Fibroblast of mammary gland (primary cell): ENCODE results near the gene PDSS2.

Source experiments
- DNase-seq: peaks from one replicate; pipeline ENCODE4 v3.0.0-alpha.2; 2010; ENCODE audit warnings: low read depth
- H3K4me3 ChIP-seq: 2 replicates; pipeline ENCODE4 v1.5.1; 2011; ENCODE audit warnings: low read depth, mild to moderate bottlenecking, low read length, moderate library complexity; ENCODE audit not compliant: control insufficient read depth
- CTCF ChIP-seq: conservative IDR thresholded peaks from 2 replicates; pipeline ENCODE4 v1.5.1; 2011; ENCODE audit warnings: low read depth, low read length, inconsistent platforms; ENCODE audit not compliant: control insufficient read depth, insufficient read depth

The PDSS2 gene

GRCh38 chr6:107342144-107342543, 117.2 kb downstream of the PDSS2 start:
- no peak overlapping the region for H3K4me3 ChIP-seq
- DNase-seq: no peak
- TF ChIP-seq CTCF: no peak

GRCh38 chr6:107340881-107341280, 118.5 kb downstream of the PDSS2 start:
- TF ChIP-seq CTCF: no peak
- H3K4me3 ChIP-seq: no peak overlapping the region
- no peak for DNase-seq

DNA sequence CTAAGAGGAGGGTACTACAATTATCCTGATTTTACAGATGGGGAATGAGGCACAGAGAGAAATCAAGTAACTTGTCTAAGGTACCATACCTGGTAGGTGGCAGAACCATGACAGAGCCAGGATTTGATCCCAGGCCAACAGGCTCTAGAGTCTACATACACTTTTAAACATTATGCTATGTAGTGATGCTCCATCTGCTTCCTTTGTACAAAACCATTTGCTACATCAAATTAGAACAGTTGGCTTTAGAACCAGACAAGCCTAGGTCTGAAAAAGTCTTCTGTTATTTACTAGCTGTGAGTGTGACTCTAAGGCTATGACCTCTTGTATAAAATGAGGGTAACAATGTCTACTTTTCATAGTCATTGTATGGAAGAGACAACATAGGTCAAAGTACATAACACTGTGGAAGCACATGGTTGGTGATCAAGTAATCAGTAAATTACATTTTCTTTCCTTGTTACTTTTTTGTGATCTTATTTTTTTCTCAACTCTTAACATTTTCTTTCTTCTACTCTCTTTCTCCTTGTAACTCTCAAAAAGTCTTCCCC, 122.1 kb downstream of the PDSS2 start:
- no peak overlapping the region for H3K4me3 ChIP-seq
- TF ChIP-seq CTCF: no peak
- DNase-seq: no peak

- TF ChIP-seq CTCF: no peak
- no peak overlapping the region for H3K4me3 ChIP-seq
- no peak for DNase-seq
Measured at GRCh38 chr6:107334026-107334425, 125.3 kb downstream of the PDSS2 start.

DNA sequence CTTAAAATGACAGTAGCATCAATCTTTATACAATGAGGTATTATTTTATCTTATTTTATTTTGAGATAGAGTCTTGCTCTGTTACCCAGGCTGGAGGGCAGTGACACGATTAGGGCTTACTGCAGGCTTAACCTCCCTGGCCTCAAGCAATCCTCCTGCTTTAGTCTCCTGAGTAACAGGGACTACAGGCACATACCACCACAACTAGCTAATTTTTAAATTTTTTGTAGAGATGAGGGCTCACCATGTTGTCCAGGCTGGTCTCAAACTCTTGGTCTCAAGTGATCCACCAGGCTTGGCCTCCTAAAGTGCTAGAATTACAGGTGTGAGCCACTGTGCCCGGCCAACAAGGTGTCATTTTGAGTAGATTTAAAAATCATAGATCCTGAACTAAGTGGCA, 125.9 kb downstream of the PDSS2 start:
- H3K4me3 ChIP-seq: no peak overlapping the region
- no peak for TF ChIP-seq CTCF
- DNase-seq: no peak

DNA sequence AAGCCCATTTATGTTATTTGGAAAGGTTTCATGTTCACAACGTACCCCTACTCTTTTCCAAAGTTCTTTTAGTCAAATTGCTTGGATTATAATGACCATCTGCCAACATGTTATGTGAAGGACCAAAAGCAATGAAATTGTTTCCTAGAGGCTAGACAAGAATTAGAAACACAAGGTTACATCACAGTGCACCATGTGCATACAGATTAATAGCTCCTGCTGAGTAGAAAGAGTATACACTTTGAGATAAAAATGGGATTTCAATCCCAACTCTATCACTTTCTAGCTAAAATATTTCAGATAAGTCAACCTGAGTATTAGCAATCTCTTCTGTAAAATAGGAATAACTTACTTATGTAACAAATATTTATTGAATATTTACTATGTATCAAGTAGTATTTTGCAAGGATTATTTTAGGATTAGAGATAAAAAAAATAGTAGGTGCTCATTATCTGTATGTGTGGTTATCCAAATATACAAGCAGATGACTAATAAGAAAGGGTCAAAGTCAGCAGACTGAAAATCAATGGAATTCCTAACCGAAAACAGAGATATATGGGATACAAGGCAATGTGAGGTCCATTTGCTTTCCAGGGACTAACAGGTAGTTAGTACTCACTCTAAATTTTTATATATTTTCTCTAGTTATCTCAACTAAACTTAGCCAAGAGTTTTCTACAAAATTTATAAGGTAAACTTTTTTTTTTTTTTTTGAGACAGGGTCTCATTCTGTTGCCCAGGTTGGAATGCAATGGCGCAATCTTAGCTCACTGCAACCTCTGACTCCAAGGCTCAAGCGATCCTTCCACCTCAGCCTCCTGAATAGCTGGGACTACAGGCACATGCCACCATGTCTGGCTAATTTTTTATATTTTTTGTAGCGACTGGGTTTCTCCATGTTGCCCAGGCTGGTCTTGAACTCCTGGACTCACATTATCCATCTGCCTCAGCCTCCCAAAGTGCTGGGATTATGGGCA, 127.7 kb downstream of the PDSS2 start:
- no peak for DNase-seq
- TF ChIP-seq CTCF: no peak
- H3K4me3 ChIP-seq: no peak overlapping the region
